H1 (cell line): ENCODE data around the gene SEPTIN2. TPM values are rescaled to one million over a fixed set of nuclear protein-coding genes. Genes with fewer than 3 reads are reported as not detected.

ENCODE experiments used
- CTCF ChIA-PET: fragments of 300-600 bp; sonication (Branson Sonifier 250); formaldehyde crosslinking; loops from one replicate; lab custom pipeline; 2021; ENCODE audit not compliant: partially characterized antibody; lab: Charles Lee
- POLR2A ChIA-PET: fragments of 300-600 bp; sonication (Branson Sonifier 250); formaldehyde crosslinking; loops from one replicate; lab custom pipeline; 2021; ENCODE audit warnings: inconsistent platforms; ENCODE audit not compliant: partially characterized antibody; lab: Charles Lee
- DNase-seq, 2 experiments: peaks; one replicate each; pipeline versions ENCODE4 v3.0.0 to v3.0.0-alpha.2; 2010 to 2022; ENCODE audit warnings: low spot score in 2 of 2, low read depth in 1 of 2, mixed read lengths in 1 of 2
- FAIRE-seq: peaks from 2 replicates; lab custom pipeline; 2011; peaks lifted over from hg19 to GRCh38; lab: Jason Lieb, UNC
- H2AFZ ChIP-seq: 2 replicates; pipeline ENCODE4 v1.8.1; 2012; ENCODE audit warnings: low read length, inconsistent platforms
- H2AK5ac ChIP-seq: 2 replicates; pipeline ENCODE4 v1.6.1; 2013; ENCODE audit warnings: low read depth, low read length
- H2BK120ac ChIP-seq: replicated peaks from 2 replicates; pipeline ENCODE3; 2013; ENCODE audit warnings: low read depth, low read length, inconsistent platforms
- H2BK12ac ChIP-seq: 2 replicates; pipeline ENCODE4 v1.6.1; 2013; ENCODE audit warnings: low read depth, low read length
- H2BK15ac ChIP-seq: 2 replicates; pipeline ENCODE4 v1.6.1; 2013; ENCODE audit warnings: low read length
- H2BK20ac ChIP-seq: 2 replicates; pipeline ENCODE4 v1.6.1; 2013; ENCODE audit warnings: low read length
- H2BK5ac ChIP-seq: 2 replicates; pipeline ENCODE4 v1.6.1; 2013; ENCODE audit warnings: low read depth, low read length
- H3K14ac ChIP-seq: 2 replicates; pipeline ENCODE4 v1.6.1; 2013; ENCODE audit warnings: inconsistent platforms; ENCODE audit not compliant: insufficient read length
- H3K18ac ChIP-seq: 2 replicates; pipeline ENCODE4 v1.6.1; 2013; ENCODE audit warnings: low read length; ENCODE audit errors: extremely low read depth
- H3K23ac ChIP-seq: 2 replicates; pipeline ENCODE4 v1.6.1; 2013; ENCODE audit warnings: inconsistent platforms; ENCODE audit not compliant: insufficient read length
- H3K23me2 ChIP-seq: 2 replicates; pipeline ENCODE4 v1.6.1; 2013; ENCODE audit warnings: low read depth, low read length
- H3K27ac ChIP-seq: 2 replicates; pipeline ENCODE4 v1.6.1; 2011; ENCODE audit warnings: low read depth, low read length, inconsistent platforms
- H3K27me3 ChIP-seq, 4 experiments: replicated peaks in 1 of 4; 1 replicate in 1 of 4; 2 replicates in 3 of 4; pipeline versions ENCODE4 v1.6.1 to v1.8.1; 2011 to 2013; ENCODE audit warnings: low read length in 3 of 4, mild to moderate bottlenecking in 3 of 4, inconsistent platforms in 2 of 4, mixed read lengths in 2 of 4, moderate library complexity in 1 of 4; ENCODE audit not compliant: control insufficient read depth in 3 of 4, insufficient read depth in 3 of 4; ENCODE audit errors: extremely low read depth in 1 of 4
- H3K36me3 ChIP-seq, 4 experiments: 2 replicates each; pipeline versions ENCODE4 v1.6.1 to v1.8.1; 2011 to 2013; ENCODE audit warnings: mild to moderate bottlenecking in 4 of 4, low read length in 3 of 4, moderate library complexity in 2 of 4, control low read depth in 1 of 4, inconsistent platforms in 1 of 4; ENCODE audit not compliant: insufficient read depth in 4 of 4, control insufficient read depth in 2 of 4
- H3K4ac ChIP-seq: replicated peaks from 2 replicates; pipeline ENCODE3; 2013; ENCODE audit warnings: low read length, low read depth, mixed read lengths, inconsistent platforms; ENCODE audit not compliant: insufficient read length
- H3K4me1 ChIP-seq, 4 experiments: replicated peaks in 1 of 4; 1 replicate in 1 of 4; 2 replicates in 3 of 4; pipeline versions ENCODE4 v1.6.1 to v1.8.1; 2011 to 2013; ENCODE audit warnings: low read length in 3 of 4, inconsistent platforms in 2 of 4, mixed read lengths in 1 of 4; ENCODE audit not compliant: insufficient read depth in 4 of 4, control insufficient read depth in 3 of 4
- H3K4me2 ChIP-seq, 2 experiments: 2 replicates each; pipeline versions ENCODE4 v1.6.1 to v1.8.1; 2011 to 2013; ENCODE audit warnings: low read depth in 2 of 2, low read length in 2 of 2, control low read depth in 1 of 2, inconsistent platforms in 1 of 2, mild to moderate bottlenecking in 1 of 2; ENCODE audit not compliant: insufficient read depth in 1 of 2
- H3K4me3 ChIP-seq, 4 experiments: fragments of 200-600, 300-600 bp in 1 of 4; sonication (generic), shearing (Covaris generic), sonication (Bioruptor Twin) in 1 of 4; 2 replicates each; pipeline versions ENCODE4 v1.5.1 to v1.8.1; 2011 to 2016; ENCODE audit warnings: low read length in 4 of 4, low read depth in 3 of 4, control low read depth in 2 of 4, inconsistent platforms in 2 of 4, mild to moderate bottlenecking in 2 of 4, mixed read lengths in 1 of 4, moderate library complexity in 1 of 4; ENCODE audit not compliant: insufficient read depth in 2 of 4; ENCODE audit errors: extremely low read depth in 1 of 4
- H3K56ac ChIP-seq: replicated peaks from 2 replicates; pipeline ENCODE3; 2013; ENCODE audit warnings: low read depth, mild to moderate bottlenecking, mixed read lengths, low read length, inconsistent platforms; ENCODE audit not compliant: insufficient read length
- H3K79me1 ChIP-seq: 2 replicates; pipeline ENCODE4 v1.6.1; 2013; ENCODE audit warnings: low read depth, low read length, control low read depth
- H3K79me2 ChIP-seq, 2 experiments: 2 replicates each; pipeline versions ENCODE4 v1.6.1 to v1.8.1; 2012 to 2013; ENCODE audit warnings: low read length in 2 of 2, mild to moderate bottlenecking in 2 of 2, inconsistent platforms in 1 of 2; ENCODE audit not compliant: insufficient read depth in 2 of 2, control insufficient read depth in 1 of 2
- H3K9ac ChIP-seq, 4 experiments: replicated peaks in 1 of 4; 1 replicate in 1 of 4; 2 replicates in 3 of 4; pipeline versions ENCODE4 v1.6.1 to v1.8.1; 2011 to 2013; ENCODE audit warnings: low read depth in 3 of 4, low read length in 3 of 4, control low read depth in 2 of 4, mild to moderate bottlenecking in 2 of 4, moderate library complexity in 2 of 4, inconsistent platforms in 1 of 4; ENCODE audit errors: extremely low read depth in 1 of 4
- H3K9me3 ChIP-seq, 2 experiments: 2 replicates each; pipeline versions ENCODE4 v1.6.1 to v1.8.1; 2012 to 2013; ENCODE audit warnings: mild to moderate bottlenecking in 2 of 2, moderate library complexity in 2 of 2, control low read depth in 1 of 2, inconsistent platforms in 1 of 2, low read depth in 1 of 2, low read length in 1 of 2, mixed read lengths in 1 of 2; ENCODE audit not compliant: insufficient read depth in 2 of 2
- H4K20me1 ChIP-seq, 2 experiments: replicated peaks in 1 of 2; 2 replicates each; pipeline versions ENCODE3 to v1.8.1; 2011 to 2013; ENCODE audit warnings: inconsistent platforms in 2 of 2, low read length in 2 of 2, mild to moderate bottlenecking in 1 of 2; ENCODE audit not compliant: insufficient read depth in 2 of 2, control insufficient read depth in 1 of 2
- H4K5ac ChIP-seq: 2 replicates; pipeline ENCODE4 v1.6.1; 2013; ENCODE audit warnings: low read length, low read depth, mixed read lengths, inconsistent platforms; ENCODE audit not compliant: insufficient read length
- H4K8ac ChIP-seq: 2 replicates; pipeline ENCODE4 v1.8.0; 2013; ENCODE audit warnings: mild to moderate bottlenecking, moderate library complexity, low read length, inconsistent platforms; ENCODE audit not compliant: insufficient read depth; ENCODE audit errors: extremely low read depth
- H4K91ac ChIP-seq: replicated peaks from 2 replicates; pipeline ENCODE3; 2013; ENCODE audit warnings: low read length, mixed read lengths, inconsistent platforms; ENCODE audit not compliant: insufficient read length
- E2F6 ChIP-seq: IDR thresholded peaks from 2 replicates; pipeline ENCODE4 v1.6.1; 2012; ENCODE audit warnings: inconsistent platforms
- TAF7 ChIP-seq: optimal IDR thresholded peaks from 2 replicates; pipeline ENCODE3; 2011; ENCODE audit warnings: low read depth, mild to moderate bottlenecking, inconsistent platforms, low read length, moderate library complexity, borderline replicate concordance
- WGBS, 2 experiments: shearing (Covaris generic) in 1 of 2; methylation state at CpG; one replicate each; pipeline versions ENCODE4 v1.1.6 to v1.1.7; 2013 to 2015; ENCODE audit warnings: low lambda C conversion rate in 2 of 2, mixed read lengths in 2 of 2, inconsistent platforms in 1 of 2, low coverage in 1 of 2, missing lambda C conversion rate in 1 of 2; ENCODE audit not compliant: insufficient replicate concordance in 2 of 2, insufficient coverage in 1 of 2, insufficient read length in 1 of 2; ENCODE audit errors: extremely low coverage in 1 of 2, missing lambda C conversion rate in 1 of 2; 5-methylcytosine and 5-hydroxymethylcytosine counted together
- polyA plus RNA-seq, 7 experiments: library from polyadenylated mRNA; depleted of rRNA in 3 of 7; stranded (reverse) in 5 of 7; unstranded in 2 of 7; fragments of >200 nt in 5 of 7; fragments of 200-250 nt in 2 of 7; gene quantifications; 1 replicate in 5 of 7; 2 replicates in 1 of 7; 4 replicates in 1 of 7; pipeline versions ENCODE4 v1.2.1 to v1.2.3, GENCODE V29; 2011 to 2013; ENCODE audit warnings: missing spikeins in 2 of 7, mixed read lengths in 2 of 7
- total RNA-seq: library from RNA; stranded (reverse); fragmentation: NEBNext Ultra II Directional; extraction: Animal tissue kit (Norgen Biotek cat#: 25700); gene quantifications from 2 replicates; pipeline ENCODE4 v1.2.1, GENCODE V29; 2021

Gene SEPTIN2
- total and polyA plus RNA-seq, 2 of the 8 experiments (the other 6 are each of a cell fraction or from before 2014, with no cell fraction given) = 392 to 650 TPM

- no peak overlapping the region for H3K23ac ChIP-seq
- no peak for FAIRE-seq
- H3K27ac ChIP-seq = no peak overlapping the region
- H3K4me3 ChIP-seq = no peak overlapping the region
- H4K8ac ChIP-seq = no peak overlapping the region
- H3K4me2 ChIP-seq = no peak overlapping the region
- H2BK5ac ChIP-seq = no peak overlapping the region
- H3K23me2 ChIP-seq = no peaks in the 10 kb centered on the region
- no peak overlapping the region for H3K14ac ChIP-seq
- no peak overlapping the region for H2BK15ac ChIP-seq
- H2BK120ac ChIP-seq = no peak overlapping the region
- H2BK12ac ChIP-seq = no peak overlapping the region
- WGBS, 2 experiments = 99 to 100% methylated on average over 2 to 6 of the region's 6 CpGs
- H3K79me2 ChIP-seq = no peaks in the 10 kb centered on the region
- H3K18ac ChIP-seq = no peak overlapping the region
- ChIA-PET POLR2A (no interaction called here), CTCF (interaction anchor here (0.6 to 3.6 kb wide), 6 partner anchors 11 to 142 kb away, joined by 3 to 13 read pairs (median 3); no protein-coding TSS in a partner anchor)
- no peak overlapping the region for H3K56ac ChIP-seq
- peaks cover 0 to 2% of the 10 kb centered on the region in 2 experiments for H4K20me1 ChIP-seq
- no peaks in the 10 kb centered on the region for H3K9me3 ChIP-seq
- no peak overlapping the region for H2AK5ac ChIP-seq
- H3K9ac ChIP-seq = no peak overlapping the region
- H3K79me1 ChIP-seq = no peaks in the 10 kb centered on the region
- H3K27me3 ChIP-seq = 0 out of 7 replicates have a peak, but pooled peaks cover 0 to 2% (median 0%) of the 10 kb centered on the region in 4 experiments
- no peak overlapping the region for H4K91ac ChIP-seq
- no peaks in the 10 kb centered on the region for H3K4me1 ChIP-seq
- H2AFZ ChIP-seq = no peak overlapping the region
- TF ChIP-seq TAF7 (no peak), E2F6 (0 out of 2 replicates have a peak, but pooled peaks have one; percentile 18)
- TF ChIP-seq, all 59 proteins: peak for 1
- Histone ChIP-seq H3K36me3 (no peaks in the 10 kb centered on the region; a peak in 2 of 8 replicates), H3K4ac (no peak overlapping the region), H2BK20ac (no peak overlapping the region), H4K5ac (no peak overlapping the region)
- no peak for DNase-seq
Observed at GRCh38 chr2:241386519-241386918, 70.8 kb downstream of the SEPTIN2 start.
